WTC11 (cell line): ENCODE measurements around the gene CDRT4. TPM values are rescaled to one million over a fixed set of nuclear protein-coding genes. Genes with fewer than 3 reads are reported as not detected.

Experiments used
- ATAC-seq: fragments of 200-7000 bp; cut with Tn5 transposase; 2 replicates; pipeline ENCODE4 v1.10.0; 2021; ENCODE audit warnings: mild to moderate bottlenecking, moderate library complexity
- CTCF ChIA-PET: fragments of 300-600 bp; sonication (Branson Sonifier 250); formaldehyde crosslinking; loops from one replicate; lab custom pipeline; 2021; ENCODE audit warnings: antibody characterized with exemption; lab: Charles Lee
- POLR2A ChIA-PET: fragments of 350-600 bp; sonication (Branson Sonifier 250); formaldehyde crosslinking; loops from one replicate; lab custom pipeline; 2021; ENCODE audit warnings: antibody characterized with exemption; lab: Charles Lee
- DNase-seq: peaks from one replicate; pipeline ENCODE4 v3.0.0; 2021; ENCODE audit warnings: low spot score
- H3K27ac Mint-ChIP-seq: 2 replicates; pipeline ENCODE4 v1.8.0; 2021; ENCODE audit warnings: mixed read lengths
- H3K27me3 Mint-ChIP-seq: 2 replicates; pipeline ENCODE4 v1.8.0; 2021; ENCODE audit warnings: low read depth, mild to moderate bottlenecking, moderate library complexity, mixed read lengths
- H3K36me3 Mint-ChIP-seq: 2 replicates; pipeline ENCODE4 v1.8.0; 2021; ENCODE audit warnings: mixed read lengths
- H3K4me1 Mint-ChIP-seq: 2 replicates; pipeline ENCODE4 v1.8.0; 2022; ENCODE audit warnings: mixed read lengths
- H3K4me3 Mint-ChIP-seq: 2 replicates; pipeline ENCODE4 v1.8.0; 2021; ENCODE audit warnings: mild to moderate bottlenecking, moderate library complexity, mixed read lengths
- H3K9me3 Mint-ChIP-seq: 2 replicates; pipeline ENCODE4 v1.8.0; 2021; ENCODE audit warnings: mixed read lengths
- AFF4 ChIP-seq: sonication (generic); formaldehyde crosslinking; IDR thresholded peaks from 2 replicates; pipeline ENCODE4 v1.8.1; 2023; ENCODE audit warnings: mild to moderate bottlenecking, missing genetic modification reagents, borderline replicate concordance
- E2F1 ChIP-seq: sonication (generic); formaldehyde crosslinking; IDR thresholded peaks from 2 replicates; pipeline ENCODE4 v1.8.0; 2022; ENCODE audit warnings: mild to moderate bottlenecking, missing genetic modification reagents
- E2F4 ChIP-seq: sonication (generic); formaldehyde crosslinking; IDR thresholded peaks from 2 replicates; pipeline ENCODE4 v1.8.1; 2022; ENCODE audit warnings: low read depth, mild to moderate bottlenecking, moderate library complexity, missing genetic modification reagents, borderline replicate concordance
- ETV6 ChIP-seq: sonication (generic); formaldehyde crosslinking; IDR thresholded peaks from 2 replicates; pipeline ENCODE4 v1.8.1; 2022; ENCODE audit warnings: mild to moderate bottlenecking, missing genetic modification reagents
- FOXK1 ChIP-seq: sonication (generic); formaldehyde crosslinking; IDR thresholded peaks from 2 replicates; pipeline ENCODE4 v1.8.0; 2022; ENCODE audit warnings: mild to moderate bottlenecking, moderate library complexity, missing genetic modification reagents
- HMGA2 ChIP-seq: fragments of 250-450 bp; sonication (Bioruptor Pico); IDR thresholded peaks from 2 replicates; pipeline ENCODE4 v1.4.0; 2021; ENCODE audit warnings: mild to moderate bottlenecking, moderate library complexity
- JAZF1 ChIP-seq: fragments of 250-450 bp; sonication (Bioruptor Pico); IDR thresholded peaks from 2 replicates; pipeline ENCODE4 v1.9.0; 2021; ENCODE audit warnings: moderate library complexity, mild to moderate bottlenecking, inconsistent platforms
- KAT7 ChIP-seq: sonication (generic); formaldehyde crosslinking; IDR thresholded peaks from 2 replicates; pipeline ENCODE4 v1.8.1; 2023; ENCODE audit warnings: missing genetic modification reagents, mild to moderate bottlenecking, borderline replicate concordance
- MLX ChIP-seq: sonication (generic); formaldehyde crosslinking; IDR thresholded peaks from 2 replicates; pipeline ENCODE4 v1.8.1; 2023; ENCODE audit warnings: mild to moderate bottlenecking, missing genetic modification reagents, moderate library complexity
- MXD4 ChIP-seq: fragments of 250-450 bp; sonication (Bioruptor Pico); IDR thresholded peaks from 2 replicates; pipeline ENCODE4 v1.8.0; 2021; ENCODE audit warnings: mild to moderate bottlenecking, moderate library complexity, borderline replicate concordance
- MYBL2 ChIP-seq: sonication (generic); formaldehyde crosslinking; IDR thresholded peaks from 2 replicates; pipeline ENCODE4 v1.8.1; 2023; ENCODE audit warnings: mild to moderate bottlenecking, moderate library complexity, missing genetic modification reagents
- NFATC4 ChIP-seq: fragments of 250-450 bp; sonication (Bioruptor Pico); IDR thresholded peaks from 2 replicates; pipeline ENCODE4 v1.9.0; 2021; ENCODE audit warnings: mild to moderate bottlenecking
- NR3C1 ChIP-seq: sonication (generic); formaldehyde crosslinking; conservative IDR thresholded peaks from 2 replicates; pipeline ENCODE4 v1.8.1; 2023; ENCODE audit warnings: low read depth, mild to moderate bottlenecking, missing genetic modification reagents
- OVOL2 ChIP-seq: fragments of 250-450 bp; sonication (Bioruptor Pico); IDR thresholded peaks from 2 replicates; pipeline ENCODE4 v1.9.0; 2021; ENCODE audit warnings: mild to moderate bottlenecking, borderline replicate concordance
- PRRX2 ChIP-seq: fragments of 250-450 bp; sonication (Bioruptor Pico); IDR thresholded peaks from 2 replicates; pipeline ENCODE4 v1.8.0; 2021; ENCODE audit warnings: mild to moderate bottlenecking
- RORB ChIP-seq: fragments of 250-450 bp; sonication (Bioruptor Pico); IDR thresholded peaks from 2 replicates; pipeline ENCODE4 v1.9.0; 2021; ENCODE audit warnings: mild to moderate bottlenecking
- SMAD4 ChIP-seq: sonication (generic); formaldehyde crosslinking; IDR thresholded peaks from 2 replicates; pipeline ENCODE4 v1.8.0; 2022; ENCODE audit warnings: mild to moderate bottlenecking, missing genetic modification reagents
- STAT6 ChIP-seq: sonication (generic); formaldehyde crosslinking; conservative IDR thresholded peaks from 2 replicates; pipeline ENCODE4 v1.8.1; 2023; ENCODE audit warnings: mild to moderate bottlenecking, low read depth, missing genetic modification reagents, moderate library complexity
- TCF7 ChIP-seq: sonication (generic); formaldehyde crosslinking; IDR thresholded peaks from 2 replicates; pipeline ENCODE4 v1.8.0; 2022; ENCODE audit warnings: mild to moderate bottlenecking, low read depth, missing genetic modification reagents, moderate library complexity
- USF1 ChIP-seq: sonication (generic); formaldehyde crosslinking; IDR thresholded peaks from 2 replicates; pipeline ENCODE4 v1.8.0; 2022; ENCODE audit warnings: mild to moderate bottlenecking, missing genetic modification reagents
- ZNF219 ChIP-seq: sonication (generic); formaldehyde crosslinking; IDR thresholded peaks from 2 replicates; pipeline ENCODE4 v1.8.0; 2023; ENCODE audit warnings: missing genetic modification reagents, mild to moderate bottlenecking, borderline replicate concordance
- ZNF396 ChIP-seq: fragments of 250-450 bp; sonication (Bioruptor Pico); IDR thresholded peaks from 2 replicates; pipeline ENCODE4 v1.8.0; 2021; ENCODE audit warnings: mild to moderate bottlenecking, moderate library complexity, borderline replicate concordance
- total RNA-seq: library from RNA; stranded (reverse); gene quantifications from 3 replicates; pipeline ENCODE4 v1.2.3, GENCODE V29; 2021

CDRT4 gene
- total RNA-seq, 1 experiment from 2014 or later = 4.9 TPM

- no peak for TF ChIP-seq STAT6
- TF ChIP-seq PRRX2 (CRISPR knock-in tag) = no peak
These were observed 16.0 kb upstream of the CDRT4 start (continued) for GRCh38 chr17:15483431-15483830.

GRCh38 chr17:15482476-15482875 lies 15.1 kb upstream of the CDRT4 start:
- no peak for TF ChIP-seq MLX (CRISPR knock-in tag)
- TF ChIP-seq MYBL2 = no peak
- TF ChIP-seq ETV6 (CRISPR knock-in tag) = no peak
- TF ChIP-seq JAZF1 (CRISPR knock-in tag) = no peak
- no peak for TF ChIP-seq HMGA2 (CRISPR knock-in tag)
- TF ChIP-seq TCF7 (CRISPR knock-in tag) = no peak
- TF ChIP-seq ZNF396 = no peak
- no peak for TF ChIP-seq OVOL2 (CRISPR knock-in tag)
- TF ChIP-seq USF1 (CRISPR knock-in tag) = no peak
- TF ChIP-seq E2F4 (CRISPR knock-in tag) = no peak
- TF ChIP-seq MXD4 (CRISPR knock-in tag) = no peak
- TF ChIP-seq NFATC4 = no peak
- TF ChIP-seq SMAD4 = no peak
- TF ChIP-seq RORB (CRISPR knock-in tag) = no peak
- no peak for TF ChIP-seq ZNF219
- TF ChIP-seq NR3C1 (CRISPR knock-in tag) = no peak
- TF ChIP-seq E2F1 = no peak
- TF ChIP-seq AFF4 (CRISPR knock-in tag) = no peak
- TF ChIP-seq FOXK1 = no peak
- no peak for TF ChIP-seq KAT7
- Mint-ChIP-seq H3K9me3 (no peaks in the 10 kb centered on the region), H3K4me1 (peaks cover 23% of the 10 kb centered on the region), H3K36me3 (peaks cover 14% of the 10 kb centered on the region), H3K4me3 (no peak overlapping the region), H3K27ac (no peak overlapping the region), H3K27me3 (no peaks in the 10 kb centered on the region)
- ATAC-seq (no peak), DNase-seq (no peak)
- POLR2A ChIA-PET = no interaction called here
- CTCF ChIA-PET = interaction anchor here (2.7 kb wide), 1 partner anchor 20 kb away, joined by 11 read pairs; no protein-coding TSS in a partner anchor
